ENCODE measurements around the gene STEAP2. TPM values are rescaled to one million over a fixed set of nuclear protein-coding genes. Genes with fewer than 3 reads are reported as not detected.

The STEAP2 gene
- polyA plus RNA-seq, 10 donors, result 1.8 to 6.4 (median 3.5) TPM

- no peak for DNase-seq
Measured at GRCh38 chr7:90270431-90271178, 59.1 kb downstream of the STEAP2 start.

- DNase-seq, result peak in 2 of 3 donors; percentile 1 to 56
Measured at GRCh38 chr7:90271753-90272152, 60.2 kb downstream of the STEAP2 start.

DNA sequence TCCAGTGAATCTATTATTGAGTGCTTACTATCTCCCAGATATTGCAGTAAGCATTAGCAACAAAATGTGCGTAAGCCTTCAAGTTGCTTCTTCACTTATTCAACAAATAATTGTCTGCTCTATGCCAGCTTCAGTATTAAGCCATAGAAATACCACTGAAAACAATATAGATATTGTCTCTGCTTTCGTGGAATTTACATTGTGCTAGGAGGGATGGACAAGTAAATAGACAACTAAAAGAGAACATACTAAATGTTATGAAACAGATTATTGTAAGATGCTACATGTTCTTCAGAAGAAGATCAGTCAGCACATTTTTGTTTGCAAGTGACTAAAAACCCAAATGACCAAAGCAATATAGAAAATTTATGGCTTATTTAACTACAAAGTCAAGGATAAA, 60.7 kb downstream of the STEAP2 start:
- DNase-seq, result no peak

GRCh38 chr7:90274161-90274560, 62.6 kb downstream of the STEAP2 start:
- no peak for DNase-seq

- DNase-seq, result no peak
Measured at GRCh38 chr7:90276033-90276728, 64.6 kb downstream of the STEAP2 start.

Other genes starting within 250 kb of the STEAP2 start
- gene STEAP1, start 57.3 kb upstream of the STEAP2 start, polyA plus RNA-seq (ENCODE audit: insufficient read length in 10 of 10), result 1 to 10 TPM in 9 of 10 donors, under 1 TPM in 1; 0.66 to 4.5 (median 3.2) TPM
- gene CFAP69, start 33.4 kb downstream of the STEAP2 start, polyA plus RNA-seq (ENCODE audit: insufficient read length in 10 of 10), result 1 to 10 TPM; 2.2 to 6.4 (median 2.9) TPM
- gene FAM237B, start 109.6 kb downstream of the STEAP2 start, polyA plus RNA-seq (ENCODE audit: insufficient read length in 10 of 10), result under 1 TPM in 3 of 10 donors, not detected in 7; 0.05 to 0.08 (median 0.05) TPM
- 10 to 100 TPM; 14.2 to 21.9 (median 18.3) TPM for gene GTPBP10, start 135.0 kb downstream of the STEAP2 start, polyA plus RNA-seq (ENCODE audit: insufficient read length in 10 of 10)
- gene CLDN12, start 191.7 kb downstream of the STEAP2 start, polyA plus RNA-seq (ENCODE audit: insufficient read length in 10 of 10), result 10 to 100 TPM; 14.5 to 30.4 (median 19.6) TPM

All from muscle of back (tissue), 11 donors.